H1 (cell line): ENCODE results near the gene KEL. TPM values are rescaled to one million over a fixed set of nuclear protein-coding genes. Genes with fewer than 3 reads are reported as not detected.

Source experiments
- CTCF ChIA-PET: fragments of 300-600 bp; sonication (Branson Sonifier 250); formaldehyde crosslinking; loops from one replicate; lab custom pipeline; 2021; ENCODE audit not compliant: partially characterized antibody; lab: Charles Lee
- POLR2A ChIA-PET: fragments of 300-600 bp; sonication (Branson Sonifier 250); formaldehyde crosslinking; loops from one replicate; lab custom pipeline; 2021; ENCODE audit warnings: inconsistent platforms; ENCODE audit not compliant: partially characterized antibody; lab: Charles Lee
- DNase-seq, 2 experiments: peaks; one replicate each; pipeline versions ENCODE4 v3.0.0 to v3.0.0-alpha.2; 2010 to 2022; ENCODE audit warnings: low spot score in 2 of 2, low read depth in 1 of 2, mixed read lengths in 1 of 2
- FAIRE-seq: peaks from 2 replicates; lab custom pipeline; 2011; peaks lifted over from hg19 to GRCh38; lab: Jason Lieb, UNC
- H2AFZ ChIP-seq: 2 replicates; pipeline ENCODE4 v1.8.1; 2012; ENCODE audit warnings: low read length, inconsistent platforms
- H2AK5ac ChIP-seq: 2 replicates; pipeline ENCODE4 v1.6.1; 2013; ENCODE audit warnings: low read depth, low read length
- H2BK120ac ChIP-seq: replicated peaks from 2 replicates; pipeline ENCODE3; 2013; ENCODE audit warnings: low read depth, low read length, inconsistent platforms
- H2BK12ac ChIP-seq: 2 replicates; pipeline ENCODE4 v1.6.1; 2013; ENCODE audit warnings: low read depth, low read length
- H2BK15ac ChIP-seq: 2 replicates; pipeline ENCODE4 v1.6.1; 2013; ENCODE audit warnings: low read length
- H2BK20ac ChIP-seq: 2 replicates; pipeline ENCODE4 v1.6.1; 2013; ENCODE audit warnings: low read length
- H2BK5ac ChIP-seq: 2 replicates; pipeline ENCODE4 v1.6.1; 2013; ENCODE audit warnings: low read depth, low read length
- H3K14ac ChIP-seq: 2 replicates; pipeline ENCODE4 v1.6.1; 2013; ENCODE audit warnings: inconsistent platforms; ENCODE audit not compliant: insufficient read length
- H3K18ac ChIP-seq: 2 replicates; pipeline ENCODE4 v1.6.1; 2013; ENCODE audit warnings: low read length; ENCODE audit errors: extremely low read depth
- H3K23ac ChIP-seq: 2 replicates; pipeline ENCODE4 v1.6.1; 2013; ENCODE audit warnings: inconsistent platforms; ENCODE audit not compliant: insufficient read length
- H3K23me2 ChIP-seq: 2 replicates; pipeline ENCODE4 v1.6.1; 2013; ENCODE audit warnings: low read depth, low read length
- H3K27ac ChIP-seq: 2 replicates; pipeline ENCODE4 v1.6.1; 2011; ENCODE audit warnings: low read depth, low read length, inconsistent platforms
- H3K27me3 ChIP-seq, 4 experiments: replicated peaks in 1 of 4; 1 replicate in 1 of 4; 2 replicates in 3 of 4; pipeline versions ENCODE4 v1.6.1 to v1.8.1; 2011 to 2013; ENCODE audit warnings: low read length in 3 of 4, mild to moderate bottlenecking in 3 of 4, inconsistent platforms in 2 of 4, mixed read lengths in 2 of 4, moderate library complexity in 1 of 4; ENCODE audit not compliant: control insufficient read depth in 3 of 4, insufficient read depth in 3 of 4; ENCODE audit errors: extremely low read depth in 1 of 4
- H3K36me3 ChIP-seq, 4 experiments: 2 replicates each; pipeline versions ENCODE4 v1.6.1 to v1.8.1; 2011 to 2013; ENCODE audit warnings: mild to moderate bottlenecking in 4 of 4, low read length in 3 of 4, moderate library complexity in 2 of 4, control low read depth in 1 of 4, inconsistent platforms in 1 of 4; ENCODE audit not compliant: insufficient read depth in 4 of 4, control insufficient read depth in 2 of 4
- H3K4ac ChIP-seq: replicated peaks from 2 replicates; pipeline ENCODE3; 2013; ENCODE audit warnings: low read length, low read depth, mixed read lengths, inconsistent platforms; ENCODE audit not compliant: insufficient read length
- H3K4me1 ChIP-seq, 4 experiments: replicated peaks in 1 of 4; 1 replicate in 1 of 4; 2 replicates in 3 of 4; pipeline versions ENCODE4 v1.6.1 to v1.8.1; 2011 to 2013; ENCODE audit warnings: low read length in 3 of 4, inconsistent platforms in 2 of 4, mixed read lengths in 1 of 4; ENCODE audit not compliant: insufficient read depth in 4 of 4, control insufficient read depth in 3 of 4
- H3K4me2 ChIP-seq, 2 experiments: 2 replicates each; pipeline versions ENCODE4 v1.6.1 to v1.8.1; 2011 to 2013; ENCODE audit warnings: low read depth in 2 of 2, low read length in 2 of 2, control low read depth in 1 of 2, inconsistent platforms in 1 of 2, mild to moderate bottlenecking in 1 of 2; ENCODE audit not compliant: insufficient read depth in 1 of 2
- H3K4me3 ChIP-seq, 4 experiments: fragments of 200-600, 300-600 bp in 1 of 4; sonication (generic), shearing (Covaris generic), sonication (Bioruptor Twin) in 1 of 4; 2 replicates each; pipeline versions ENCODE4 v1.5.1 to v1.8.1; 2011 to 2016; ENCODE audit warnings: low read length in 4 of 4, low read depth in 3 of 4, control low read depth in 2 of 4, inconsistent platforms in 2 of 4, mild to moderate bottlenecking in 2 of 4, mixed read lengths in 1 of 4, moderate library complexity in 1 of 4; ENCODE audit not compliant: insufficient read depth in 2 of 4; ENCODE audit errors: extremely low read depth in 1 of 4
- H3K56ac ChIP-seq: replicated peaks from 2 replicates; pipeline ENCODE3; 2013; ENCODE audit warnings: low read depth, mild to moderate bottlenecking, mixed read lengths, low read length, inconsistent platforms; ENCODE audit not compliant: insufficient read length
- H3K79me1 ChIP-seq: 2 replicates; pipeline ENCODE4 v1.6.1; 2013; ENCODE audit warnings: low read depth, low read length, control low read depth
- H3K79me2 ChIP-seq, 2 experiments: 2 replicates each; pipeline versions ENCODE4 v1.6.1 to v1.8.1; 2012 to 2013; ENCODE audit warnings: low read length in 2 of 2, mild to moderate bottlenecking in 2 of 2, inconsistent platforms in 1 of 2; ENCODE audit not compliant: insufficient read depth in 2 of 2, control insufficient read depth in 1 of 2
- H3K9ac ChIP-seq, 4 experiments: replicated peaks in 1 of 4; 1 replicate in 1 of 4; 2 replicates in 3 of 4; pipeline versions ENCODE4 v1.6.1 to v1.8.1; 2011 to 2013; ENCODE audit warnings: low read depth in 3 of 4, low read length in 3 of 4, control low read depth in 2 of 4, mild to moderate bottlenecking in 2 of 4, moderate library complexity in 2 of 4, inconsistent platforms in 1 of 4; ENCODE audit errors: extremely low read depth in 1 of 4
- H3K9me3 ChIP-seq, 2 experiments: 2 replicates each; pipeline versions ENCODE4 v1.6.1 to v1.8.1; 2012 to 2013; ENCODE audit warnings: mild to moderate bottlenecking in 2 of 2, moderate library complexity in 2 of 2, control low read depth in 1 of 2, inconsistent platforms in 1 of 2, low read depth in 1 of 2, low read length in 1 of 2, mixed read lengths in 1 of 2; ENCODE audit not compliant: insufficient read depth in 2 of 2
- H4K20me1 ChIP-seq, 2 experiments: replicated peaks in 1 of 2; 2 replicates each; pipeline versions ENCODE3 to v1.8.1; 2011 to 2013; ENCODE audit warnings: inconsistent platforms in 2 of 2, low read length in 2 of 2, mild to moderate bottlenecking in 1 of 2; ENCODE audit not compliant: insufficient read depth in 2 of 2, control insufficient read depth in 1 of 2
- H4K5ac ChIP-seq: 2 replicates; pipeline ENCODE4 v1.6.1; 2013; ENCODE audit warnings: low read length, low read depth, mixed read lengths, inconsistent platforms; ENCODE audit not compliant: insufficient read length
- H4K8ac ChIP-seq: 2 replicates; pipeline ENCODE4 v1.8.0; 2013; ENCODE audit warnings: mild to moderate bottlenecking, moderate library complexity, low read length, inconsistent platforms; ENCODE audit not compliant: insufficient read depth; ENCODE audit errors: extremely low read depth
- H4K91ac ChIP-seq: replicated peaks from 2 replicates; pipeline ENCODE3; 2013; ENCODE audit warnings: low read length, mixed read lengths, inconsistent platforms; ENCODE audit not compliant: insufficient read length
- BCL11A ChIP-seq, 2 experiments: IDR thresholded peaks; one replicate each; pipeline ENCODE4 v1.6.1; 2011; ENCODE audit warnings: low read depth in 2 of 2, low read length in 2 of 2, mild to moderate bottlenecking in 2 of 2
- GABPA ChIP-seq: IDR thresholded peaks from 2 replicates; pipeline ENCODE4 v1.6.1; 2011; ENCODE audit warnings: mild to moderate bottlenecking, low read length, moderate library complexity, borderline replicate concordance; ENCODE audit not compliant: insufficient read depth
- RFX5 ChIP-seq: IDR thresholded peaks from 2 replicates; pipeline ENCODE4 v1.6.1; 2011; ENCODE audit warnings: low read depth, low read length, improper control_type of control experiment, borderline replicate concordance
- SAP30 ChIP-seq: fragments of 300-600 bp; sonication (generic); IDR thresholded peaks from 2 replicates; pipeline ENCODE4 v1.7.1; 2012; ENCODE audit warnings: low read length, moderate library complexity, mild to moderate bottlenecking, inconsistent platforms; ENCODE audit not compliant: insufficient read depth, insufficient replicate concordance
- SIN3A ChIP-seq, 2 experiments: IDR thresholded peaks in 1 of 2; conservative IDR thresholded peaks in 1 of 2; 2 replicates each; pipeline ENCODE4 v1.6.1; 2011 to 2012; ENCODE audit warnings: low read length in 2 of 2, improper control_type of control experiment in 1 of 2, low read depth in 1 of 2, mild to moderate bottlenecking in 1 of 2
- TCF12 ChIP-seq: IDR thresholded peaks from 2 replicates; pipeline ENCODE4 v1.6.1; 2011; ENCODE audit warnings: low read depth, mild to moderate bottlenecking, low read length
- WGBS, 2 experiments: shearing (Covaris generic) in 1 of 2; methylation state at CpG; one replicate each; pipeline versions ENCODE4 v1.1.6 to v1.1.7; 2013 to 2015; ENCODE audit warnings: low lambda C conversion rate in 2 of 2, mixed read lengths in 2 of 2, inconsistent platforms in 1 of 2, low coverage in 1 of 2, missing lambda C conversion rate in 1 of 2; ENCODE audit not compliant: insufficient replicate concordance in 2 of 2, insufficient coverage in 1 of 2, insufficient read length in 1 of 2; ENCODE audit errors: extremely low coverage in 1 of 2, missing lambda C conversion rate in 1 of 2; 5-methylcytosine and 5-hydroxymethylcytosine counted together
- polyA plus RNA-seq, 7 experiments: library from polyadenylated mRNA; depleted of rRNA in 3 of 7; stranded (reverse) in 5 of 7; unstranded in 2 of 7; fragments of >200 nt in 5 of 7; fragments of 200-250 nt in 2 of 7; gene quantifications; 1 replicate in 5 of 7; 2 replicates in 1 of 7; 4 replicates in 1 of 7; pipeline versions ENCODE4 v1.2.1 to v1.2.3, GENCODE V29; 2011 to 2013; ENCODE audit warnings: missing spikeins in 2 of 7, mixed read lengths in 2 of 7
- total RNA-seq: library from RNA; stranded (reverse); fragmentation: NEBNext Ultra II Directional; extraction: Animal tissue kit (Norgen Biotek cat#: 25700); gene quantifications from 2 replicates; pipeline ENCODE4 v1.2.1, GENCODE V29; 2021

Gene KEL
- total and polyA plus RNA-seq, 2 of the 8 experiments (the other 6 are each of a cell fraction or from before 2014, with no cell fraction given) = 1.8 to 1.9 TPM

- ChIA-PET POLR2A (interaction anchor here (1.0 kb wide), 1 partner anchor 13 kb away, joined by 5 read pairs; no protein-coding TSS in a partner anchor), CTCF (interaction anchor here (0.7 to 3.9 kb wide), 25 partner anchors 9 to 534 kb away, joined by 3 to 34 read pairs (median 6); partner anchors contain the start of genes LLCFC1 and TRPV5)
- no peak overlapping the region for H2BK12ac ChIP-seq
- no peak overlapping the region for H3K14ac ChIP-seq
- no peak overlapping the region for H2BK20ac ChIP-seq
- H3K4me1 ChIP-seq = no peaks in the 10 kb centered on the region
- no peak overlapping the region for H4K5ac ChIP-seq
- no peak overlapping the region for H3K9ac ChIP-seq
- no peak overlapping the region for H4K8ac ChIP-seq
- TF ChIP-seq RFX5 (no peak), BCL11A (IDR thresholded peaks at IDR 0.05; ENCODE audit: low read depth in 2 of 2, low read length in 2 of 2) (no peak), TCF12 (no peak), SAP30 (no peak), GABPA (no peak), SIN3A (conservative IDR thresholded peaks at IDR 0.05 in 1 of 2, IDR thresholded peaks at IDR 0.05 in 1 of 2; ENCODE audit: low read depth in 1 of 2, low read length in 2 of 2) (no peak)
- H2BK15ac ChIP-seq = no peak overlapping the region
- no peaks in the 10 kb centered on the region for H3K27me3 ChIP-seq
- H4K91ac ChIP-seq = no peak overlapping the region
- H3K18ac ChIP-seq = no peak overlapping the region
- no peak overlapping the region for H3K4ac ChIP-seq
- no peak overlapping the region for H2BK120ac ChIP-seq
- no peak overlapping the region for H3K23ac ChIP-seq
- H2BK5ac ChIP-seq = no peak overlapping the region
- FAIRE-seq = no peak
- no peak overlapping the region for H3K27ac ChIP-seq
- H2AK5ac ChIP-seq = no peak overlapping the region
- H3K9me3 ChIP-seq = peaks cover 15 to 20% of the 10 kb centered on the region in 2 experiments; a peak in 3 of 4 replicates
- H3K36me3 ChIP-seq = no peaks in the 10 kb centered on the region
- H3K56ac ChIP-seq = no peak overlapping the region
- H3K4me2 ChIP-seq = no peak overlapping the region
- DNase-seq = no peak
- H3K23me2 ChIP-seq = no peaks in the 10 kb centered on the region
- no peaks in the 10 kb centered on the region for H3K79me1 ChIP-seq
- no peaks in the 10 kb centered on the region for H4K20me1 ChIP-seq
- H3K79me2 ChIP-seq = no peaks in the 10 kb centered on the region
- H2AFZ ChIP-seq = no peak overlapping the region
- WGBS, 2 experiments = 91% methylated on average over 2 of the region's 2 CpGs; no CpG with 5 or more reads in 1 of the 2 experiments
- no peak overlapping the region for H3K4me3 ChIP-seq
Observed at GRCh38 chr7:142910031-142910433, 52.1 kb downstream of the KEL start.
